Keratinocyte (primary cell): ENCODE data around the gene NBPF11.
"Not testable (repeated sequence)": the region's sequence is repeated elsewhere in the genome, so short reads cannot be mapped to it uniquely, and the experiment has no call there.

ENCODE experiments used
- CTCF ChIP-seq, 3 experiments: IDR thresholded peaks in 1 of 3; conservative IDR thresholded peaks in 1 of 3; optimal IDR thresholded peaks in 1 of 3; 2 replicates in 2 of 3; 3 replicates in 1 of 3; pipeline versions ENCODE3 to v1.5.1; 2011; ENCODE audit warnings: low read length in 3 of 3, mild to moderate bottlenecking in 3 of 3, moderate library complexity in 2 of 3, control low read depth in 1 of 3, inconsistent platforms in 1 of 3; ENCODE audit not compliant: insufficient read depth in 2 of 3; ENCODE audit errors: extremely low read depth in 1 of 3
- EZH2 ChIP-seq: IDR thresholded peaks from one replicate; pipeline ENCODE4 v1.6.1; 2012; ENCODE audit warnings: inconsistent platforms, mild to moderate bottlenecking, low read length, moderate library complexity

- TF ChIP-seq CTCF (optimal IDR thresholded peaks at IDR 0.05 in 1 of 3, IDR thresholded peaks at IDR 0.05 in 1 of 3, conservative IDR thresholded peaks at IDR 0.05 in 1 of 3; ENCODE audit: extremely low read depth in 1 of 3, insufficient read depth in 2 of 3, low read length in 3 of 3); EZH2: not testable (repeated sequence)
Observed at GRCh38 chr1:148073392-148073791, 78.7 kb downstream of the NBPF11 start.
